Measurements from ENCODE around the gene CATSPERZ.

Gene CATSPERZ, protein sequence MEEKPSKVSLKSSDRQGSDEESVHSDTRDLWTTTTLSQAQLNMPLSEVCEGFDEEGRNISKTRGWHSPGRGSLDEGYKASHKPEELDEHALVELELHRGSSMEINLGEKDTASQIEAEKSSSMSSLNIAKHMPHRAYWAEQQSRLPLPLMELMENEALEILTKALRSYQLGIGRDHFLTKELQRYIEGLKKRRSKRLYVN

DNA sequence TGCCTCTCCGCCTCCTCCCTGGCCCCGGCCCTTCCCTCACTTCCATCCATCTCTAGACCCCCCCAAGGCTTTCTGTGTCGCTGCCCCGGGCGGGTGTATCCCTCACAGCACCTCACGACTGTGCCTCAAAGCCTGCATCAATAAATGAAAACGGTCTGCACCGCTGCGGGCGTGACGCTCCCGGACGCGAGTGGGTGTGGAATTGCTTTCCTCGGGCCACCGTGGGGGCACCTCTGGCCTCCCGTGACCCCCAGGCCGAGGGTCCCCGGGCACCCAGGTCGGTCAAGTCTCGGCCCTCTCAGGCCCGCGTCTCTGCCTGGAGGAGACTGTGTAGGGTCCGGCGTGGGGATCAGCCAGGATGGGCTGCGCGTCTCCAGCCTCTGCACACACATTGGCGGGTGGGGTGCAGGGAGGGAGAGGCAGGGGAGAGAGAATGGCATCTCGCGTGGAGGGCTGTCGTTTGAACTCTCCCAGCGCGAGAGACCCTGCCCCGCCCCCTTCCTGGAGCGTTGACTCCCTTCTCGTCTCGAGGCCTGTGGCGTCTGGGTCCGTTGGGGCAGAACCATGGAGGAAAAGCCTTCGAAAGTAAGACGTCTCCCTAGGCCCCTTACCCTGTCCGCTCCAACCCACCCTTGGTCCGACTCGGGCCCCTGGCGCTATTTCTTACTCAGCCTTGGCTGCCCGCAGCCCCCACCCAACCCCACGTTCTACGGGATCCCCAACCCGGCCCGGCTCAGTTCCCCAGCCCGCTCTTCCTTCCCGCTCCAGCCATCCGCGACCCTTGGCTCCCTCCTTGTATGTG lies at the start of gene CATSPERZ:
Gene CATSPERZ (plus strand): TSS at position 512 of the 802 bp plus-strand sequence. CDS start 53 bp downstream, at position 565.
- no peak for DNase-seq (ENCODE audit: low read depth)

DNA sequence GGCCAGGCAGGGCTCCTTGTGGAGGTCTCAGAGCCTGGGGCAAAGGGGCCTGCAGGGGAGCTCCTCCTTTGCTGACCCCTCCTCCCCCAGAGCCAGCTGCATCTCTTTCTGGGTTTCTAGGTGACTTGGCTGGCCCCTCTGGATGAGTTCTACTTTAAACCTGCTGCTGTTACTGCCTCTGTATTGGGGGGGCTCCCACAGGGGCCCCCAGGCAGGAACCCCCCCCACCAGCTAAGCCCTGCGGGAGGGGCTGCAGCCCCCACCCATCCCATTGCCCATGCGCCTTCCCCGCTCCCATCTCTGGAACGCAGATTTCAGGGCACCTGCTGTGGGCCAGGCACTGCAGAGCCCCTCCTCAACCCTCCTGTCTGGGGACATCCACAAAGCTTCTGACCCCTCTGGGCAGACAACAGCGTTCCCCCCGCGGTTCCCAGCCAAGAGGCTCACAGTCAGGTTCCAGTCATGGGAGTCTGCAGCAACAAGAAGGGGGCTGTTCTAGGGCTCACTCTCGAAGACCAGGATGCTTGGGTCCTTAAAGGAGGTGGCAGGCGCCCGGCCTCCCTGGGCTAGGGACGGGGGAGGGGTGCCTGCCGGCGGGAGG lies 49.6 kb upstream of the CATSPERZ start:
- no peak for DNase-seq (ENCODE audit: low read depth)

DNA sequence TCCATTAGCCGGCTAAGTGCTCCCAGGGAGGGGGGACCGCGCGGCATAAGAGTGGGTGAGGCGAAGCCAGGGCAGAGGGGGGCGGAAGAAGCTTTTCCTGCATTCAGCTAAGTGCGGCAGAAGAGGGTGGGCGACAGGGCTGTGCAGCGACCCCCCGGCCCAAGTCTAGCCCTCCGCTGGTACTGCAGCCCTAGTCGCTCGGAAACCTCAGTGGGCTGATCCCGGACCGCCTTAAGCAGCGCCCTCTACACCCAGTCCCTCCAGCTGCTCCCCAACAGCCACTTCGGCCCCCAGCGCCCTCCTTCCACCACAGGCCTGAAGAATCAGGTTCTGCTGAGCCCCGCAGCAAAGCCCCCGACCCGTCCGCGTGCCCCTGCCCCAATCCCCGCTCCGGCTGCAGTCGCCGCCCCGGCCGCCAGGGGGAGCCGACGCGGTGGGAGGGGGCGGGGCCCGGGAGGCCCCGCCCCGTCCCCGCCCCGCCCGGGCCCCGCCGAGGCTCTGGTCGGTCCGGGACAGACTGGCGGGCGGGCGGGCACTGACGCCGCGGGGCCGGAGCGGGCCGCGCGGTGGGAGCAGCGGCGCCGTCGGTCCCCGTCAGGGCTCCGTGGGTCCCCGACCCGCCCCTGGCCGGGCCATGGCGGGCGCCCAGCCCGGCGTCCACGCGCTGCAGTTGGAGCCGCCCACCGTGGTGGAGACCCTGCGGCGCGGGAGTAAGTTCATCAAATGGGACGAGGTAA lies 49.0 kb upstream of the CATSPERZ start, which contains the start of gene PLCB3:
Gene PLCB3 (plus strand): TSS at position 515 of the 737 bp plus-strand sequence. CDS start 120 bp downstream, at position 635.
- no peak for DNase-seq (ENCODE audit: low read depth)

DNA sequence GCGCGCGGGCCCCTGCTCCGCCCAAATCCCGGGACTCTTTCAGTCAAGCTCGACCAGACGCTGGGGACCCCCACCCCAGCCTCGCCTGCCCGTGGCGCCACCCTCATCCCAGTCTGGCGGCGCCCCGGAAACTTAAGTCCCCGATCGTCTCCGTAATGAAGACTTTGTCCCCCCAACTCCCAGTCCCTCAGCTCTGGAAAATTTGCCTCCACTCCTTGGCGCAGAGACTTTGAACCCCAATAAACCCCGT lies 48.5 kb upstream of the CATSPERZ start:
- DNase-seq (ENCODE audit: low read depth) = no peak

DNA sequence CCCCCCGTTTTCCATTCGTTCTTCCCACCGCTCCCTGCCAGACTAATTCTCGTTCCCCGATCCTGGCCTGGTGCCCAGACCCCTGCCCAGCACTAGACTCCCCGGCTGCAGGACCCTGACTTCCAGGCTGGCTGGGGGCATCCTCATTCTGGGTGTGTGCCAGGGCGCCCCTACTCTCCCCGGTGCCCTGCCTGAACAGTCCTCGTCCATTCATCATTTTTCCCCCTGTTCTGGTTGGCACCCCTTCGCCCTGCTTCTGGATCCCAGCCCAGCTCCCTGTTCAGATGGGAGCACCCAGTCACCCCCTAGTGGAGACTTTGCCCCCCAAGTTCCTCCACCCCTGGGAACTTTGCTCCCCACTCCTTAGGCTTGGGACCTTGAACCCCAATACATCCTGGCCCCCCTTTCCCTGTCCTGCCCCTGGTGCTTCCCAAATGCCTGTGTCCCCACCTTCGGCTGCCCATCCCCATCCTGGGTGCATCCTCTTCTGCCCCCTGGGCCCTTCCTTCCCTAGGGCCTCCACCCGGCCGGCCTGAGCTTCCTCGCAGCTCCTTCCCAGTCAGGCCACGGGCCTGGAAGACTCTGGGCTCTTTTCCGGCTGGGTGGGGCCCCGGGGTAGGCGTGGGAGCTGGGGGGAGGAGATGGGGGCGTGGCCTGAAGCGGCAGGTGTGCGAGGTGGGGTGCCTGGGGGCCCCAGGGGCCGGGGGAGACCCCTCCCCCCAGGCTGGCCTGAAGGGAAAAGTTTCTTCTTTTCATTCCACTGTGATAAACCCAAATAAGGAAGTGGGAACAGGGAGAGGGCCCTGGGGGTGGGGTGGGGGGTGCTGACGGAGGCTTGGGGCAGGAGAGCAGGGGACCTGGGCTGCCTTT lies 47.9 kb upstream of the CATSPERZ start:
- no peak for DNase-seq (ENCODE audit: low read depth)

DNA sequence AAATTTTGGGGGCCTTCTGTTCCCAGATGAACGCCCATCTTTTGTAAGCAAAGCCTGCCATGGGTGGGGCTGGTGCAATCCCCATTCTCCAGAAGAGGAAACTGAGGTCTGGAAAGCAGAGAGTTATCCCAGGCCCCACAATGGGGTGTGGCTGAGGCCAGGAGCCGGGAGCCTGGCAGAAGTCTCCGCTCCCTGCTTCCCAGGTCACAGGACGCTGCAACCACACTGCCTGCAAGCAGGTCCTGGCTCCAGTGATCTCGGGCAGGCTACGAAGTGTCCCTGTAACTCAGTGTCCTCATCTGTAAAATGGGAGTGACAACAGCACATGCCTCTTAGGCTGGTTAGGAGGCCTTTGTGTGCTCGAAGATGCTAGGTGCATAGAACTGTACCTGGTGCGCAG lies 47.1 kb upstream of the CATSPERZ start:
- DNase-seq (ENCODE audit: low read depth) = no peak

DNA sequence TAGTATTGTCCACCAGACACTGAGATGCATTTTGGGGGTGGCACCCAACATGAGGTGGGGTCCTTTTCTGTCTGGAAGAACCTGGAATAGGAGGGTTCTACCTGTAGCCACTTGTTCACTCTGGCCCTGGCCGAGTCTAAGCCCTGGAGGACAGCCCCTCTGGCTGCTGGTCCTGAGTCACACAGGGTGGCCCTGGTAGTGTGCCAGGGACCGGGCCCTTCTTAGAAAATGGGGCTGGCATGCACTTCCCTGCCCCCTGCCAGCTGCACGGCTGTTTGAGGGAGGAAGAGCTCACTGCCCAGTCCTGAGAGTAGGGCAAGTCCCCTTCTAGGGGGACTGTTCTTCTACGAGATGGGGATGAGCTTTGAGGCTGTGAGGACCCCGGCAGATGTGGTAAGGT lies 46.7 kb upstream of the CATSPERZ start:
- no peak for DNase-seq (ENCODE audit: low read depth)

DNA sequence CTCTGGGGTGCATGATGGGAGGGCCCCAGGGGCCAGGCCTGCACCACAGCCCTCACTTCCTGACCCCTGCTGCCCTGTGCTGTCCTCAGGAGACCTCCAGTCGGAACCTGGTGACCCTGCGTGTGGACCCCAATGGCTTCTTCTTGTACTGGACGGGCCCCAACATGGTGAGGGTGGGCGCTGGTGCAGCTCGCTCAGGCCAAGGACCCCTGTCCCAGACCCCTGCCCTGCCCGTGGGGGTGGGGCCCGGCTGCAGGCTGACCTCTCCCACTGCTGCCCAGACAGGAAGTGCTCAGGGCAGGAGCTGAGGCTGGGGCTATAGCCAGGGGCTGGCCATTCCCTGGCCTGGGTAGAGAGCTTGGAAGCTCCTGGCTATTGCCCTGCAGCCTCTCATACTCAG lies 45.8 kb upstream of the CATSPERZ start:
- DNase-seq (ENCODE audit: low read depth) = no peak

DNA sequence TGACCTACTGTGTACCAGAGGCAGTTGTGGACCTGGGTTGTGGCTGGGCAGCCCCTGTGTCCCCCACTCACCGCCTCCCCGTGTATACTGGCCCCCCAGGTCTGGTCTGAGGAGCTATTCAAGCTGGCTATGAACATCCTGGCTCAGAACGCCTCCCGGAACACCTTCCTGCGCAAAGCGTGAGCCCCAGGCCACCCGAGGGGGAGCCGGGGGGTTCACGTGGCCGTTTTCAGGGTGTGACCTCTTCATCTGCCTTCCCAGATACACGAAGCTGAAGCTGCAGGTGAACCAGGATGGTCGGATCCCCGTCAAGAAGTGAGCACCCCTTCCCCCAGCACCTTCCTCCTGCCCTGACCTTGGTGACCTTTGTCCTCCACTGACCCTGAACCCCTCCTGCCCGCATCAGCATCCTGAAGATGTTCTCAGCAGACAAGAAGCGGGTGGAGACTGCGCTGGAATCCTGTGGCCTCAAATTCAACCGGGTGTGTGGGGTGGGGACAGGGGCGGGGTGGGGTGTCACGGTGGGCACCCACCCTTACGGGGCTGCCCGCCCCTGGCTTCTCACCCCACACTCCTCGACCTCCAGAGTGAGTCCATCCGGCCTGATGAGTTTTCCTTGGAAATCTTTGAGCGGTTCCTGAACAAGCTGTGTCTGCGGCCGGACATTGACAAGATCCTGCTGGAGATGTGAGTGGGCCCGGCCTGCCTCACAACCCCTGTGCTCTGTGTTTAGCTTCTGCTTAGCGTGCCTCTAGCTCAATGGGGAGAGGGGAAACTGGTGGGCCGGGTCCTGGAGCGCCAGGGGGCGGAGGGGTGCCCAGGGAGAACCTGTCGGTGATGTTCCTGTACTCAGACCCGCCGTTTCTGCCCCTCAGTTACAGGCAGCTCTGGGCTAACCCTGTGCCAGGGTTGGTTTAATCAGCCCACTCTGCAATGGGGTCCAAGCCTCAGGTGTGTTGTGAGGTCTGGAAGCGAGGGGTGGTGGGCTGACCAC lies 44.7 kb upstream of the CATSPERZ start:
- no peak for DNase-seq (ENCODE audit: low read depth)

DNA sequence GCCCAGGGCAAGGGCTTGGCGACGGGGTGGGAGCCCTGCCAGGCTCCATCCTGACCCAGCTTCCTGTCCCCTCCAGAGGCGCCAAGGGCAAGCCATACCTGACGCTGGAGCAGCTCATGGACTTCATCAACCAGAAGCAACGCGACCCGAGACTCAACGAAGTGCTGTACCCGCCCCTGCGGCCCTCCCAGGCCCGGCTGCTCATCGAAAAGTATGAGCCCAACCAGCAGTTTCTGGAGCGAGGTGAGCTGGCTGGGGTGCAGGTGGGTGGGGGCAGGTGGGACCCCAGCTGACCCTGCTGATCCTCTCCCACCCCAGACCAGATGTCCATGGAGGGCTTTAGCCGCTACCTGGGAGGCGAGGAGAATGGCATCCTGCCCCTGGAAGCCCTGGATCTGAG lies 43.9 kb upstream of the CATSPERZ start:
- no peak for DNase-seq (ENCODE audit: low read depth)

DNA sequence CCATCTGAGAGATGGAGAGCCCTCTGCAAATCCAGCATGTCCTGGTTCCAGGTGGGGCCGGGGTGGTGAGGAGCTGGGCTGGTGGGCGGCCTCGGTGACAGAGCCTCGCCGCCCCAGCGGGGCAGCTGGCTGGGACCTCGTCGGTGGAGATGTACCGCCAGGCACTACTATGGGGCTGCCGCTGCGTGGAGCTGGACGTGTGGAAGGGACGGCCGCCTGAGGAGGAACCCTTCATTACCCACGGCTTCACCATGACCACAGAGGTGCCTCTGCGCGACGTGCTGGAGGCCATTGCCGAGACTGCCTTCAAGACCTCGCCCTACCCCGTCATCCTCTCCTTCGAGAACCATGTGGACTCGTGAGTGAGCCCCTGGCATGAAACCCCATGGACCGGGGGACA lies 41.8 kb upstream of the CATSPERZ start:
- DNase-seq (ENCODE audit: low read depth) = no peak

DNA sequence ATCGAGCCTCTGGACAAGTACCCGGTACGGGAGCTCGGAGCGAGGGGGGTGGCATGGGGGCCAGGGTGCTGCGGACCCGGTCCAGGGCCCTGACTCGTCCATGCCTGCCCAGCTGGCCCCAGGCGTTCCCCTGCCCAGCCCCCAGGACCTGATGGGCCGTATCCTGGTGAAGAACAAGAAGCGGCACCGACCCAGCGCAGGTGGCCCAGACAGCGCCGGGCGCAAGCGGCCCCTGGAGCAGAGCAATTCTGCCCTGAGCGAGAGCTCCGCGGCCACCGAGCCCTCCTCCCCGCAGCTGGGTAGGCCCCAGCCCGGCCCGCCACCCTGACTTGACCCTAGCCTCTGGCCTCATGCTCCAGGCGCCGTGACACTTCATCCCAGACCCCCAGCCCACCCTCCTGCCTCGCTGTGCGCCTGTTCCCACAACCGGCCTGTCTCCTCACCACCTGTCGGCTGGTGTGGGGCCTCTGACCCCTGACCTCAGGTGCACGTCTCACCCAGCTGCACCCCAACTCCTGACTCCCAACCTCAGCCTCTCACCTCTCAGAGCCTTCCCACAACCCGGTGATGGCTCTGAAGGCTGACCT lies 41.1 kb upstream of the CATSPERZ start:
- DNase-seq (ENCODE audit: low read depth) = no peak

DNA sequence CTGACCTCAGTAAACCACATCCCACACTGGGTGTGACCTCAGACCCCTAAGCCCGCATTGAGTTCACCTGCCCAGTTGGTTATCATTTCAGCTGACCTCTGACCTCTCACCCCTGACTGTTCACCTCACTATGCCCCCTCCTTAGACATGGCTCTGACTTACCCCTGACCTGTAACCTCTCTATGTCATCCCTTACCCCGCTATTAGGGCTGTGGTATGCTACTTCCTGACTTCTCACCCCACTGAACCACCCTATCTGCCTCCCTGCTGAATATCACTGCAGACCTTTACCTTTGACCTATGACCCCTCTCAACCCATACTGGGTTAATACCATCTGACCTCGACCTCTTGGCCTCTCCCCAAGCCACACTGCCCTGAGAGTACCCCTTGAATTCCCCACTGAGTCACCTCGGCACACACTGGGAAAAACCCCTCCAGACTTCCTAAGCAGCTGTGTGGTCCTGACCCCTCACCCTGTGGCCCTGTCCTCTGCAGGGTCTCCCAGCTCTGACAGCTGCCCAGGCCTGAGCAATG lies 40.6 kb upstream of the CATSPERZ start:
- no peak for DNase-seq (ENCODE audit: low read depth)

DNA sequence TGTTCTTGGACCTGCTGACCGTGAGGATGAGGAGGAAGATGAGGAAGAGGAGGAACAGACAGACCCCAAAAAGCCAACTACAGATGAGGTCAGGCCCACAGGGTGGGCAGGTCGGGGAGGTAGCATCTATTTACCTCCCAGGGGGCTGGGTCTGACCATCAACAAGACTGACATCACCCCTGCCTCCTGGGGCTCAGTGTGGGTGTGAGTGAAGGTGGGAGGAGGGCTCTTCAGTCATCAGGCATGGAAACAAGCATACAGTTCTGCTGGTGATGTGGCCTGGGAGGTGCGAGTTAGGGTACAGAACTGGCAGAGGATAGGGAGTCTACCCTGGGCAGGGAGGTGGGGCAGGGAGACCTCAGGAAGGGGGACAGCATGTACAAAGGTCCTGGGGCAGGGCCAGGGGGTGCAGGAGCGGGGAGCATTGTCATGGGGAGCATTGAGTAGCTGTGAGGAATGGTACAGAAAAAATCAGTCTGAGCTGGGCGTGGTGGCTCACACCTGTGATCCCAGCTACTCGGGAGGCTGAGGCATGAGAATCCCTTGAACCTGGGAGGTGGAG lies 39.9 kb upstream of the CATSPERZ start:
- no peak for DNase-seq (ENCODE audit: low read depth)

DNA sequence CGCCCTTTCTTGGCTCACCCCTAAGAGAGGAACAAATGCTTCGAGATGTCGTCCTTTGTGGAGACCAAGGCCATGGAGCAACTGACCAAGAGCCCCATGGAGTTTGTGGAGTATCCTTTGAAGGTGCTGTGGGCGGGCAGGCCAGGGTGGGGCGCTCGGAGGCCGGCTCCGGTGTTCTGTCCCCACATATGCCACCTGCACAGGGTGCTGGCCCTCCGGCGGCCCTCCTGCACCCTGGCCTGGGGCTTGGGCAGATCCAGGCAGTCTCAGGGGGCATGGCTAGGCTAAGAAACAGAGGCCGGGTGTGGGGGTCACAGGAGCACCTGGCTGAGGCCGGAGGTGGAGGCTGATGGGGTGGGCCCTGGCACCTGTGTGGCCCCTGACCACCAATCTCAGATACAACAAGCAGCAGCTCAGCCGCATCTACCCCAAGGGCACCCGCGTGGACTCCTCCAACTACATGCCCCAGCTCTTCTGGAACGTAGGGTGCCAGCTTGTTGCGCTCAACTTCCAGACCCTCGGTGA lies 38.5 kb upstream of the CATSPERZ start:
- no peak for DNase-seq (ENCODE audit: low read depth)

DNA sequence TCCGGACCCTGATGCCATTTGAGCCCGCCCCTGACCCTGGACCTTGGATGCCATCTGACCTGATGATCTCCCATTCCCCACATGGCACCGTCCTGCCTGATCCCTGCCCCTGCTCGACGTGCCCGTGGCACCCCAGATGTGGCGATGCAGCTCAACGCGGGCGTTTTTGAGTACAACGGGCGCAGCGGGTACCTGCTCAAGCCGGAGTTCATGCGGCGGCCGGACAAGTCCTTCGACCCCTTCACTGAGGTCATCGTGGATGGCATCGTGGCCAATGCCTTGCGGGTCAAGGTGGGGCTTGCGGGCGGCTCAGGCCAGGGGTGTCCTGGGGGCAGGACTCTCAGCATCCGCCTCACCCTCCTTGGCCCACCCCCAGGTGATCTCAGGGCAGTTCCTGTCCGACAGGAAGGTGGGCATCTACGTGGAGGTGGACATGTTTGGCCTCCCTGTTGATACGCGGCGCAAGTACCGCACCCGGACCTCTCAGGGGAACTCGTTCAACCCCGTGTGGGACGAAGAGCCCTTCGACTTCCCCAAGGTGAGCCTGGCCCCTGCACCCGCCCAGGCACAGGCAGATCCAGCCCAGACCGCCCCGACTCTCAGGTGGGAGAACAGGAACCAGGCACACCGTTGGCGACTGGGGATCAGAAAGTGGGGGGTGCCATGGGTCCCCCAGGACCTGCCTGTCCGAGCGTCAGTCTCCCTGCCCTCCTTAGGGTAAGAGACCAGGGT lies 37.7 kb upstream of the CATSPERZ start:
- no peak for DNase-seq (ENCODE audit: low read depth)

DNA sequence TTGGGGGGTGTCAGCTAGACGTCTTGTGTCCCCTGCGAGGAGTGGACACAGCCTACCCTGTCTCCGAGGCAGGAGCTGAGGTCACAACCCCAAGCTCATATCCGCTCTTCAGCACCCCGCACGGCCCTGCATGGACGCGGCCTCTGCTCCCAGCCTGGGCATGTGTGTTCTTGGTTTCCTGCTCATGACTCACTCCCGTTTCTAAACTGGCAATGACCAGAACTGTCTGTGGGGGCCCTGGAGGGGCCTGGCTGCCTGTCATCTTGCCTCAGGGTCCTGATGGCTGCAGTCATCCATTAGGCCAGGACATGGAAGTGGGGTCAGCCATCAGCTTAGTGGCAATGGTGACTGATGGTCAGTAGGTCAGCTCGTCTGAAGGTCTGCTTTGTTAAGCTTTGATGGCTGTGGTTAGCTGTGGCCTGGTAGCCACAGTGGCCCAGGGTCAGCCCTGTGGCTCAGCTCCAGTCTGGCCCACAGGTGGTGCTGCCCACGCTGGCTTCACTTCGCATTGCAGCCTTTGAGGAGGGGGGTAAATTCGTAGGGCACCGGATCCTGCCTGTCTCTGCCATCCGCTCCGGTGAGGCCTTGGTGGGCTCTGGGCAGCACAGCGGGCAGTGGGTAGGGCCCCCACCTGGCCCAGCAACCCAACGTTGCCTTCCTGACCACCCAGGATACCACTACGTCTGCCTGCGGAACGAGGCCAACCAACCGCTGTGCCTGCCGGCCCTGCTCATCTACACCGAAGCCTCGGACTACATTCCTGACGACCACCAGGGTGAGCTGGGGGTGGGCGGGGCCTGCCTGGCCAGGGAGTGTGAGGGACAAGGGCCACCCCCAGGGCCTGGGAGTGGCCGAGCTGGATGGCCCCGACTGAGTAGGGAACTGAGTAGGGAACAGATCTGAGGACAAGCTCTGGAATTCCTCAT lies 36.9 kb upstream of the CATSPERZ start:
- no peak for DNase-seq (ENCODE audit: low read depth)

DNA sequence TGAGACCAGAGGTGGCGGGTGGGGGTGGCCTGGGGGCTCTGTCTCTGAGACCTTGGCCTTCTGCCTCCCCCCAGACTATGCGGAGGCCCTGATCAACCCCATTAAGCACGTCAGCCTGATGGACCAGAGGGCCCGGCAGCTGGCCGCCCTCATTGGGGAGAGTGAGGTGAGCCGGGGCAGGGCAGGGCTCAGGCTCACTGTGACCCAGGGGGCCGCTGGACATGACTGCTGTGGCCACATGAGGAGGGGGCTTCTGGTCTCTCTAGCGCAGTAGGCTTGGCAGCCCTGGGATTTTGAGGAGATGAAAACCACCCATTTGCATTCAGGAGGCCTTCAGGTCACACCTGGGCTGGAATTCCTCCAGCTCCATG lies 36.2 kb upstream of the CATSPERZ start:
- no peak for DNase-seq (ENCODE audit: low read depth)

Data from fibroblast of the conjunctiva (primary cell).